Astrocyte (in vitro differentiated cells and primary cell): Measurements from ENCODE around the gene EML1.

ENCODE experiments used
- CTCF ChIP-seq: IDR thresholded peaks from 2 replicates; pipeline ENCODE4 v1.5.1; 2011; ENCODE audit warnings: low read depth, mild to moderate bottlenecking, inconsistent platforms, low read length, moderate library complexity; ENCODE audit not compliant: insufficient read depth
- EZH2 ChIP-seq: IDR thresholded peaks from 2 replicates; pipeline ENCODE4 v1.6.1; 2012; ENCODE audit warnings: mild to moderate bottlenecking, low read length, inconsistent platforms; ENCODE audit not compliant: insufficient read depth

- TF ChIP-seq CTCF (no peak), EZH2 (no peak)
Measured at GRCh38 chr14:99824776-99825175, 31.6 kb downstream of the EML1 start.
